HL-60 (cell line): Measurements from ENCODE around the gene LAMA5.

Experiments used
- DNase-seq, 2 experiments: peaks; one replicate each; pipeline ENCODE4 v3.0.0-alpha.2; 2010 to 2020; ENCODE audit warnings: low read depth in 1 of 2, low spot score in 1 of 2
- H3K27ac ChIP-seq: fragments of 250-450 bp; sonication (Bioruptor Pico); replicated peaks from 2 replicates; pipeline ENCODE4 v1.5.1; 2020; ENCODE audit warnings: mild to moderate bottlenecking, moderate library complexity
- H3K27me3 ChIP-seq: fragments of 250-450 bp; sonication (Bioruptor Pico); 2 replicates; pipeline ENCODE4 v1.5.1; 2021; ENCODE audit warnings: mild to moderate bottlenecking, moderate library complexity; ENCODE audit not compliant: insufficient read depth, poor library complexity, severe bottlenecking
- H3K4me3 ChIP-seq: replicated peaks from 2 replicates; pipeline ENCODE4 v1.5.1; 2011; ENCODE audit warnings: mild to moderate bottlenecking, control low read depth, low read length; ENCODE audit not compliant: insufficient read depth
- CTCF ChIP-seq: IDR thresholded peaks from one replicate; pipeline ENCODE4 v1.5.1; 2011; ENCODE audit warnings: low read length, control low read depth, inconsistent platforms; ENCODE audit not compliant: insufficient read depth
- GABPA ChIP-seq: IDR thresholded peaks from 2 replicates; pipeline ENCODE4 v1.6.1; 2012; ENCODE audit warnings: low read depth
- POLR2AphosphoS5 ChIP-seq: IDR thresholded peaks from 2 replicates; pipeline ENCODE4 v1.6.1; 2012; ENCODE audit warnings: low read depth
- REST ChIP-seq: IDR thresholded peaks from 2 replicates; pipeline ENCODE4 v1.6.1; 2012; ENCODE audit warnings: low read depth; ENCODE audit not compliant: insufficient replicate concordance
- SPI1 ChIP-seq: IDR thresholded peaks from 2 replicates; pipeline ENCODE4 v1.6.1; 2012; ENCODE audit warnings: low read depth, mild to moderate bottlenecking, borderline replicate concordance

The LAMA5 gene

GRCh38 chr20:62311832-62312661, 55.1 kb downstream of the LAMA5 start:
- Histone ChIP-seq H3K4me3 (no peak overlapping the region), H3K27me3 (no peaks in the 10 kb centered on the region), H3K27ac (no peak overlapping the region)
- no peak for TF ChIP-seq GABPA
- TF ChIP-seq REST, result no peak
- TF ChIP-seq SPI1, result no peak
- no peak for TF ChIP-seq CTCF
- no peak for TF ChIP-seq POLR2AphosphoS5
- DNase-seq, result no peak

- no peak overlapping the region for H3K27ac ChIP-seq
- H3K27me3 ChIP-seq, result no peaks in the 10 kb centered on the region
- TF ChIP-seq REST (no peak), SPI1 (no peak), CTCF (no peak), GABPA (no peak), POLR2AphosphoS5 (no peak)
- no peak for DNase-seq
- no peak overlapping the region for H3K4me3 ChIP-seq
These were observed 56.0 kb downstream of the LAMA5 start for GRCh38 chr20:62311150-62311549.

- no peak for TF ChIP-seq CTCF
- TF ChIP-seq REST, result no peak
- no peak for TF ChIP-seq GABPA
- TF ChIP-seq POLR2AphosphoS5, result no peak
- no peak for TF ChIP-seq SPI1
- Histone ChIP-seq H3K4me3 (no peak overlapping the region), H3K27ac (no peak overlapping the region), H3K27me3 (no peaks in the 10 kb centered on the region)
- no peak for DNase-seq
These were observed 56.4 kb downstream of the LAMA5 start for GRCh38 chr20:62310757-62311121.
